H1 (cell line): Measurements from ENCODE around the gene FSD1.

ENCODE experiments used
- EP300 ChIP-seq, 2 experiments: IDR thresholded peaks; 1 replicate in 1 of 2; 2 replicates in 1 of 2; pipeline ENCODE4 v1.6.1; 2011 to 2012; ENCODE audit warnings: low read depth in 2 of 2, low read length in 2 of 2, mild to moderate bottlenecking in 2 of 2, borderline replicate concordance in 1 of 2, inconsistent platforms in 1 of 2, moderate library complexity in 1 of 2
- JUND ChIP-seq: IDR thresholded peaks from 2 replicates; pipeline ENCODE4 v1.6.1; 2011; ENCODE audit warnings: mild to moderate bottlenecking, improper control_type of control experiment, low read length

DNA sequence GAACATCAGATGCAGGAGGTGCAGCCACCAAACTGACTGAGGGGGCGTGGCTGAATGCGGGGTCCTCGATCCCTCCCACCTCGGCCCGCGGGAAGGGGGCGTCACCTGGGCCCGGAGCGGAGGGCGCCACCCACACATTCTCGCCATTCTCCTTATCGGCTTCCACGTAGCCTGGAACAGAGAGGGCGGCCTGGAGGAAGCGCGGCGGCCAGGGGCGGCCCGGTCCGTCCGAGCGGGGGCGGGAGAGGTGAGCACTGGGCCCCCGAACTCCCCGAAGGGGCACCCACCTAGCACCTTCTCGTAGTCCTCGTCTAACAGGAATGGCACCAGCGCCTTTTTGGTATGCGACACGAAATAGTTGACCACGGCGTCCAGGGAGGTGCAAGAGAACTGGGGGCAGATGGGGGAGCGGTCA lies 22.4 kb downstream of the FSD1 start:
- TF ChIP-seq JUND (no peak), EP300 (IDR thresholded peaks at IDR 0.05; ENCODE audit: borderline replicate concordance in 1 of 2, low read depth in 2 of 2, low read length in 2 of 2) (no peak)
